ENCODE data around the gene OR5L2.

OR5L2 gene

DNA sequence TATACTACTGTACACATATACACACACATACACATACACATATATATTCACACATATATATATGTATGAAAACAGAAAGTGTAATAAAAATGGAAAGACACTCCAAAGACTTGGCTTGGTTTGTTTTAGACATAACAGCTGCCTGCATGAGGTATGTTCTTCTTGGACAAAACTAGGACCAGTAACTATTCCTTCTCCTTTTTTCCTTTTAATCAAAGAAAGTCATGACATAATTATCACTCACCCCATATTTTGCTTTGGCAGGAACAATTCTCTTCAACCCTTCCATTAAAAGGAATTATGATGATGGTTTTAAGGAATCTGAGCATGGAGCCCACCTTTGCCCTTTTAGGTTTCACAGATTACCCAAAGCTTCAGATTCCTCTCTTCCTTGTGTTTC, 31.8 kb upstream of the OR5L2 start, which contains the start of gene OR5D14:
Gene OR5D14 (plus strand): TSS at position 301 of the 400 bp plus-strand sequence. CDS start 0 bp downstream, at position 301.
- no peak within 1 kb of the TSS for H2AFZ ChIP-seq (ENCODE audit: low read length)
- H3K9ac ChIP-seq (ENCODE audit: low read depth, low read length, poor library complexity, severe bottlenecking) = no peak within 1 kb of the TSS
- no peak within 1 kb of the TSS for H3K4me3 ChIP-seq (ENCODE audit: low read length, poor library complexity, severe bottlenecking)
- H3K79me2 ChIP-seq (ENCODE audit: insufficient read depth, low read length) = no peaks in the 10 kb centered on the region
- no peaks in the 10 kb centered on the region for H3K36me3 ChIP-seq (ENCODE audit: insufficient read depth, low read length)
- no peaks in the 10 kb centered on the region for H3K27me3 ChIP-seq (ENCODE audit: insufficient read depth, low read length, poor library complexity, severe bottlenecking)
- no peak for TF ChIP-seq EZH2phosphoT487 (IDR thresholded peaks at IDR 0.05; ENCODE audit: borderline replicate concordance)
- TF ChIP-seq, protein P1, sequence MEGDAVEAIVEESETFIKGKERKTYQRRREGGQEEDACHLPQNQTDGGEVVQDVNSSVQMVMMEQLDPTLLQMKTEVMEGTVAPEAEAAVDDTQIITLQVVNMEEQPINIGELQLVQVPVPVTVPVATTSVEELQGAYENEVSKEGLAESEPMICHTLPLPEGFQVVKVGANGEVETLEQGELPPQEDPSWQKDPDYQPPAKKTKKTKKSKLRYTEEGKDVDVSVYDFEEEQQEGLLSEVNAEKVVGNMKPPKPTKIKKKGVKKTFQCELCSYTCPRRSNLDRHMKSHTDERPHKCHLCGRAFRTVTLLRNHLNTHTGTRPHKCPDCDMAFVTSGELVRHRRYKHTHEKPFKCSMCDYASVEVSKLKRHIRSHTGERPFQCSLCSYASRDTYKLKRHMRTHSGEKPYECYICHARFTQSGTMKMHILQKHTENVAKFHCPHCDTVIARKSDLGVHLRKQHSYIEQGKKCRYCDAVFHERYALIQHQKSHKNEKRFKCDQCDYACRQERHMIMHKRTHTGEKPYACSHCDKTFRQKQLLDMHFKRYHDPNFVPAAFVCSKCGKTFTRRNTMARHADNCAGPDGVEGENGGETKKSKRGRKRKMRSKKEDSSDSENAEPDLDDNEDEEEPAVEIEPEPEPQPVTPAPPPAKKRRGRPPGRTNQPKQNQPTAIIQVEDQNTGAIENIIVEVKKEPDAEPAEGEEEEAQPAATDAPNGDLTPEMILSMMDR (conservative IDR thresholded peaks at IDR 0.05; ENCODE audit: low read length) = no peak
- H3F3A ChIP-seq (ENCODE audit: low read depth) = no peaks in the 10 kb centered on the region
- H3K4me2 ChIP-seq (ENCODE audit: low read depth, low read length, poor library complexity, severe bottlenecking) = no peak within 1 kb of the TSS
- H4K20me1 ChIP-seq (ENCODE audit: insufficient read depth, low read length, poor library complexity, severe bottlenecking) = no peaks in the 10 kb centered on the region
- no peaks in the 10 kb centered on the region for H3K9me2 ChIP-seq (replicated peaks; ENCODE audit: low read depth, low read length)
- H3K9me3 ChIP-seq (ENCODE audit: insufficient read depth, low read depth, low read length) = no peaks in the 10 kb centered on the region
- H3K4me1 ChIP-seq (ENCODE audit: insufficient read depth, low read length, poor library complexity, severe bottlenecking) = no peaks in the 10 kb centered on the region

DNA sequence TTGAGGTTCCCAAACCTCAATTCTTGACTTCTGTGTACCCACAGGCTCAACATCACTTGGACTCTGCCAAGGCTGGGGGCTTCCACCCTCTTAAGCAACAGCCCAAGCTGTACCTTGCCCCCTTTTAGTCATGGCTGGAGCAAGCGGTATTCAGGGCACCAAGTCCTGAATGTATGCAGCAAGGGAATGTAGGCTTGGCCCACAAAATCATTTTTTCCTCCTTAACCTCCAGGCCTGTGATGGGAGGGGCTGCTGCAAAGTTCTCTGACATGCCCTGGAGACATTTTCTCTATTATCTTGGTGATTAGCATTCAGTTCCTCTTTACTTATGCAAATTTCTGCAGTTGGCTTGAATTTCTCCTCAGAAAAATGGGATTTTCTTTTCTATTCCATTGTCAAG, 20.8 kb upstream of the OR5L2 start:
- no peaks in the 10 kb centered on the region for H3K27me3 ChIP-seq (ENCODE audit: insufficient read depth, low read length, poor library complexity, severe bottlenecking)
- H4K20me1 ChIP-seq (ENCODE audit: insufficient read depth, low read length, poor library complexity, severe bottlenecking) = no peaks in the 10 kb centered on the region
- H3K4me3 ChIP-seq (ENCODE audit: low read length, poor library complexity, severe bottlenecking) = no peak overlapping the region
- no peaks in the 10 kb centered on the region for H3F3A ChIP-seq (ENCODE audit: low read depth)
- H3K4me2 ChIP-seq (ENCODE audit: low read depth, low read length, poor library complexity, severe bottlenecking) = no peak overlapping the region
- no peak overlapping the region for H2AFZ ChIP-seq (ENCODE audit: low read length)
- no peaks in the 10 kb centered on the region for H3K36me3 ChIP-seq (ENCODE audit: insufficient read depth, low read length)
- H3K9me3 ChIP-seq (ENCODE audit: insufficient read depth, low read depth, low read length) = no peaks in the 10 kb centered on the region
- no peaks in the 10 kb centered on the region for H3K4me1 ChIP-seq (ENCODE audit: insufficient read depth, low read length, poor library complexity, severe bottlenecking)
- no peaks in the 10 kb centered on the region for H3K79me2 ChIP-seq (ENCODE audit: insufficient read depth, low read length)
- no peak overlapping the region for H3K9ac ChIP-seq (ENCODE audit: low read depth, low read length, poor library complexity, severe bottlenecking)
- H3K9me2 ChIP-seq (replicated peaks; ENCODE audit: low read depth, low read length) = no peaks in the 10 kb centered on the region
- no peak for TF ChIP-seq EZH2phosphoT487 (IDR thresholded peaks at IDR 0.05; ENCODE audit: borderline replicate concordance)
- TF ChIP-seq, protein P1 (conservative IDR thresholded peaks at IDR 0.05; ENCODE audit: low read length) = no peak

DNA sequence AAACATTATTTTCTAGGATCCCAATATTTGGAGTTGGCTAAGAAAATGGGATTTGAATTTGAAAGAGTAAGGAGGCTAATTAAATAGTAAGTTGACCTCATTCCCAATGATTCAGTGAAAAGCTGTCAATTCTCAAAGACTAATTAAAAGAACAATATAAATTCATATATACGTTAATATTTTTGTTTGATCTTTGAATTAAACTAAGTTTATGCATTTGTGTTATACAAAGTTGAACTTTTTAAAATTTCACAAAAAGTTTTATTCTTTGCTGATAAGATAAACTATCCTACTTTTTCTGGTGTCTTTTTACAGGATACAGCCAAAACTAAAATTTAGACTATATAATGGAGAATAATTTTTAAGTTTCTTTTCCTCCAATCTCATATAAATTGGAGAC, 16.0 kb upstream of the OR5L2 start, which contains the start of gene OR5L1:
Gene OR5L1 (plus strand): TSS at position 301 of the 400 bp plus-strand sequence. CDS start 100 bp downstream, outside the sequence.
- no peaks in the 10 kb centered on the region for H3F3A ChIP-seq (ENCODE audit: low read depth)

More for the DNA sequence above, 16.0 kb upstream of the OR5L2 start, which contains the start of gene OR5L1:
- H3K9ac ChIP-seq (ENCODE audit: low read depth, low read length, poor library complexity, severe bottlenecking) = no peak within 1 kb of the TSS
- no peaks in the 10 kb centered on the region for H3K9me2 ChIP-seq (replicated peaks; ENCODE audit: low read depth, low read length)
- H3K36me3 ChIP-seq (ENCODE audit: insufficient read depth, low read length) = no peaks in the 10 kb centered on the region
- H3K4me3 ChIP-seq (ENCODE audit: low read length, poor library complexity, severe bottlenecking) = no peak within 1 kb of the TSS
- H3K27me3 ChIP-seq (ENCODE audit: insufficient read depth, low read length, poor library complexity, severe bottlenecking) = no peaks in the 10 kb centered on the region
- no peak for TF ChIP-seq EZH2phosphoT487 (IDR thresholded peaks at IDR 0.05; ENCODE audit: borderline replicate concordance)
- TF ChIP-seq, protein P1 (conservative IDR thresholded peaks at IDR 0.05; ENCODE audit: low read length) = no peak
- H3K4me2 ChIP-seq (ENCODE audit: low read depth, low read length, poor library complexity, severe bottlenecking) = no peak within 1 kb of the TSS
- H3K9me3 ChIP-seq (ENCODE audit: insufficient read depth, low read depth, low read length) = no peaks in the 10 kb centered on the region
- H2AFZ ChIP-seq (ENCODE audit: low read length) = no peak within 1 kb of the TSS
- no peaks in the 10 kb centered on the region for H3K4me1 ChIP-seq (ENCODE audit: insufficient read depth, low read length, poor library complexity, severe bottlenecking)
- no peaks in the 10 kb centered on the region for H3K79me2 ChIP-seq (ENCODE audit: insufficient read depth, low read length)
- H4K20me1 ChIP-seq (ENCODE audit: insufficient read depth, low read length, poor library complexity, severe bottlenecking) = no peaks in the 10 kb centered on the region

Measured in Loucy (cell line).